Panc1 (cell line): Measurements from ENCODE around the gene HEPHL1. TPM values are rescaled to one million over a fixed set of nuclear protein-coding genes. Genes with fewer than 3 reads are reported as not detected.

Experiments used
- ATAC-seq: fragments of 200-7000 bp; cut with Tn5 transposase; 2 replicates; pipeline ENCODE4 v1.9.1; 2020; ENCODE audit warnings: mild to moderate bottlenecking, moderate library complexity
- BruUV-seq: library from RNA; stranded (reverse); fragments of 400-500 nt; replicated peaks from 2 replicates; lab custom pipeline; 2021; lab: Mats Ljungman, UMichigan
- CTCF ChIA-PET: fragments of 300-600 bp; sonication (Branson Sonifier 250); formaldehyde crosslinking; loops from one replicate; lab custom pipeline; 2022; ENCODE audit warnings: antibody characterized with exemption; lab: Charles Lee
- POLR2A ChIA-PET: fragments of 300-600 bp; sonication (Branson Sonifier 250); formaldehyde crosslinking; loops from one replicate; lab custom pipeline; 2022; ENCODE audit warnings: antibody characterized with exemption; lab: Charles Lee
- DNase-seq: peaks from one replicate; pipeline ENCODE4 v3.0.0-alpha.2; 2010; ENCODE audit warnings: low read depth, low spot score
- H3K27ac ChIP-seq: 2 replicates; pipeline ENCODE4 v1.5.1; 2011; ENCODE audit warnings: mild to moderate bottlenecking, low read length, inconsistent platforms
- H3K27me3 ChIP-seq: fragments of 200-500 bp; sonication (Bioruptor generic); 2 replicates; pipeline ENCODE4 v1.6.0; 2014; ENCODE audit warnings: low read length, inconsistent platforms; ENCODE audit not compliant: control insufficient read depth, insufficient read depth
- H3K36me3 ChIP-seq: fragments of 200-500 bp; sonication (Bioruptor generic); 2 replicates; pipeline ENCODE4 v1.5.1; 2014; ENCODE audit warnings: inconsistent platforms, mild to moderate bottlenecking, low read length, moderate library complexity; ENCODE audit not compliant: control insufficient read depth, insufficient read depth
- H3K4me1 ChIP-seq: 2 replicates; pipeline ENCODE4 v1.5.1; 2011; ENCODE audit warnings: inconsistent platforms, mild to moderate bottlenecking, low read length, moderate library complexity; ENCODE audit not compliant: control insufficient read depth, insufficient read depth
- H3K4me3 ChIP-seq, 2 experiments: 2 replicates each; pipeline ENCODE4 v1.5.1; 2011 to 2012; ENCODE audit warnings: low read depth in 2 of 2, low read length in 2 of 2, mild to moderate bottlenecking in 2 of 2, inconsistent platforms in 1 of 2, moderate library complexity in 1 of 2
- H3K9me3 ChIP-seq: fragments of 200-500 bp; sonication (Bioruptor generic); 2 replicates; pipeline ENCODE4 v1.5.1; 2014; ENCODE audit warnings: low read depth, mild to moderate bottlenecking, inconsistent platforms, low read length, moderate library complexity; ENCODE audit not compliant: control insufficient read depth, insufficient read depth
- POLR2AphosphoS5 ChIP-seq: IDR thresholded peaks from 2 replicates; pipeline ENCODE4 v1.6.1; 2012; ENCODE audit warnings: mild to moderate bottlenecking, low read depth, low read length, moderate library complexity
- SIN3A ChIP-seq: IDR thresholded peaks from 2 replicates; pipeline ENCODE4 v1.6.1; 2012; ENCODE audit warnings: low read depth, mild to moderate bottlenecking, low read length, moderate library complexity, borderline replicate concordance; ENCODE audit not compliant: insufficient read depth
- TCF7L2 ChIP-seq: IDR thresholded peaks from 2 replicates; pipeline ENCODE4 v1.6.1; 2011; ENCODE audit warnings: mild to moderate bottlenecking, low read depth, low read length, inconsistent platforms
- in situ Hi-C: cut with HindIII; loops from 2 replicates; pipeline ENCODE4 v1.10.0; 2016; ENCODE audit warnings: low sequenced_read_pairs, low pct_unique_long_range_greater_than_20kb
- intact Hi-C: fragments of 100-400 bp; cut with micrococcal nuclease; formaldehyde crosslinking; loops from one replicate; pipeline ENCODE4 v1.10.0; 2022; ENCODE audit not compliant: unreplicated experiment
- total RNA-seq: library from RNA; stranded (reverse); gene quantifications from one replicate; pipeline ENCODE4 v1.2.1, GENCODE V29; 2021; ENCODE audit not compliant: unreplicated experiment
- TF ChIP-seq, protein P1 (sequence below), 2 experiments: IDR thresholded peaks; 2 replicates each; pipeline ENCODE4 v1.6.1; 2011 to 2012; ENCODE audit warnings: low read depth in 2 of 2, control low read depth in 1 of 2, low read length in 1 of 2, mild to moderate bottlenecking in 1 of 2, moderate library complexity in 1 of 2; ENCODE audit not compliant: insufficient read depth in 1 of 2
- TF ChIP-seq, protein P2 (sequence below): fragments of 450-650 bp; IDR thresholded peaks from 2 replicates; pipeline ENCODE4 v1.5.1; 2017; ENCODE audit warnings: mild to moderate bottlenecking

Gene HEPHL1
- total RNA-seq, 1 experiment from 2014 or later = not detected

DNA sequence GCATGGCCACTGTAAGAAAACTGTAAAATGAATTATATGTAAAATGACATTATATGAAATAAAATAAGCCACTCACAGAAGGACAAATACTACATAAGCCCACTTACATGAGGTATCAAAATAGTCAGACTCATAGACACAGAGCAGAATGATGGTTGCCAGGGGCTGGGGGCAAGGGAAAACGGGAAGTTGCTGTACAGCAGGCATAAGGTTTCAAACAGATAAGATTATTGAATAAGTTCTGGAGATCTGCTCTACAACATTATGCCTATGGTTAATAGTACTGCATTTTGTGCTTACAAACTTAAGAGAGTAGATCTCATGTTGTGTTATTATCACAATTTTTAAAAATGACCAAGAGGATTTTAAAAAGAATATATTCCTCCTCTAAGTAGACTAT lies 32.7 kb upstream of the HEPHL1 start:
- peaks cover 12% of the 10 kb centered on the region for H3K4me1 ChIP-seq
- no peaks in the 10 kb centered on the region; the same call in 1 of the 2 replicates for H3K9me3 ChIP-seq
- no peaks in the 10 kb centered on the region for H3K36me3 ChIP-seq
- DNase-seq = no peak
- intact Hi-C loops = no loop called here
- H3K27ac ChIP-seq = no peak overlapping the region
- no peaks in the 10 kb centered on the region for H3K27me3 ChIP-seq
- CTCF ChIA-PET = no interaction called here
- no peak for ATAC-seq
- POLR2A ChIA-PET = no interaction called here
- H3K4me3 ChIP-seq = no peak overlapping the region
- BruUV-seq = no TSS peak
- in situ Hi-C loops = no loop called here
- TF ChIP-seq, protein P1, sequence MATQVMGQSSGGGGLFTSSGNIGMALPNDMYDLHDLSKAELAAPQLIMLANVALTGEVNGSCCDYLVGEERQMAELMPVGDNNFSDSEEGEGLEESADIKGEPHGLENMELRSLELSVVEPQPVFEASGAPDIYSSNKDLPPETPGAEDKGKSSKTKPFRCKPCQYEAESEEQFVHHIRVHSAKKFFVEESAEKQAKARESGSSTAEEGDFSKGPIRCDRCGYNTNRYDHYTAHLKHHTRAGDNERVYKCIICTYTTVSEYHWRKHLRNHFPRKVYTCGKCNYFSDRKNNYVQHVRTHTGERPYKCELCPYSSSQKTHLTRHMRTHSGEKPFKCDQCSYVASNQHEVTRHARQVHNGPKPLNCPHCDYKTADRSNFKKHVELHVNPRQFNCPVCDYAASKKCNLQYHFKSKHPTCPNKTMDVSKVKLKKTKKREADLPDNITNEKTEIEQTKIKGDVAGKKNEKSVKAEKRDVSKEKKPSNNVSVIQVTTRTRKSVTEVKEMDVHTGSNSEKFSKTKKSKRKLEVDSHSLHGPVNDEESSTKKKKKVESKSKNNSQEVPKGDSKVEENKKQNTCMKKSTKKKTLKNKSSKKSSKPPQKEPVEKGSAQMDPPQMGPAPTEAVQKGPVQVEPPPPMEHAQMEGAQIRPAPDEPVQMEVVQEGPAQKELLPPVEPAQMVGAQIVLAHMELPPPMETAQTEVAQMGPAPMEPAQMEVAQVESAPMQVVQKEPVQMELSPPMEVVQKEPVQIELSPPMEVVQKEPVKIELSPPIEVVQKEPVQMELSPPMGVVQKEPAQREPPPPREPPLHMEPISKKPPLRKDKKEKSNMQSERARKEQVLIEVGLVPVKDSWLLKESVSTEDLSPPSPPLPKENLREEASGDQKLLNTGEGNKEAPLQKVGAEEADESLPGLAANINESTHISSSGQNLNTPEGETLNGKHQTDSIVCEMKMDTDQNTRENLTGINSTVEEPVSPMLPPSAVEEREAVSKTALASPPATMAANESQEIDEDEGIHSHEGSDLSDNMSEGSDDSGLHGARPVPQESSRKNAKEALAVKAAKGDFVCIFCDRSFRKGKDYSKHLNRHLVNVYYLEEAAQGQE (IDR thresholded peaks at IDR 0.05; ENCODE audit: insufficient read depth in 1 of 2, low read depth in 2 of 2, low read length in 1 of 2) = no peak
- no peak for TF ChIP-seq POLR2AphosphoS5
- TF ChIP-seq TCF7L2 = no peak
- TF ChIP-seq, protein P2, sequence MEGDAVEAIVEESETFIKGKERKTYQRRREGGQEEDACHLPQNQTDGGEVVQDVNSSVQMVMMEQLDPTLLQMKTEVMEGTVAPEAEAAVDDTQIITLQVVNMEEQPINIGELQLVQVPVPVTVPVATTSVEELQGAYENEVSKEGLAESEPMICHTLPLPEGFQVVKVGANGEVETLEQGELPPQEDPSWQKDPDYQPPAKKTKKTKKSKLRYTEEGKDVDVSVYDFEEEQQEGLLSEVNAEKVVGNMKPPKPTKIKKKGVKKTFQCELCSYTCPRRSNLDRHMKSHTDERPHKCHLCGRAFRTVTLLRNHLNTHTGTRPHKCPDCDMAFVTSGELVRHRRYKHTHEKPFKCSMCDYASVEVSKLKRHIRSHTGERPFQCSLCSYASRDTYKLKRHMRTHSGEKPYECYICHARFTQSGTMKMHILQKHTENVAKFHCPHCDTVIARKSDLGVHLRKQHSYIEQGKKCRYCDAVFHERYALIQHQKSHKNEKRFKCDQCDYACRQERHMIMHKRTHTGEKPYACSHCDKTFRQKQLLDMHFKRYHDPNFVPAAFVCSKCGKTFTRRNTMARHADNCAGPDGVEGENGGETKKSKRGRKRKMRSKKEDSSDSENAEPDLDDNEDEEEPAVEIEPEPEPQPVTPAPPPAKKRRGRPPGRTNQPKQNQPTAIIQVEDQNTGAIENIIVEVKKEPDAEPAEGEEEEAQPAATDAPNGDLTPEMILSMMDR = no peak
- no peak for TF ChIP-seq SIN3A

DNA sequence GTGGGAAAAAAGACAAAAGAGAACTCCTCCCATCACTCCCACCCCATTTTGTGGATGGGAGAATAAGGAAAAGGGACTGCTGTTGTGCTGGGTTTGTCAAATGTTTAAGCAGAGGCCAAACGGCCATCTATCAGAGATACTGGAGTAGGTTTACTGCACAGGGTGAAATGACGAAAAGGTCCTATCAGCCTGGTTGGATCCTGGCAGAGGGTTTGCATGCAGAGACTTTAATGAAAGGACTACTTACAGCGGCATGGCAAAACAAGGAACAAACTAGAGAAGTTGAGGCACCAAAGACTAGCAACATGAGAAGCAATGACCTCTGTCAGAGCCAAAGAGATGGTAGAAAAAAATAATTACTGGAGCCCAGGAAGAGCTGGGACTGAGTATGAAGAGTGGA lies 32.2 kb upstream of the HEPHL1 start:
- Histone ChIP-seq H3K36me3 (no peaks in the 10 kb centered on the region), H3K4me1 (peaks cover 12% of the 10 kb centered on the region), H3K4me3 (no peak overlapping the region), H3K27ac (no peak overlapping the region), H3K9me3 (no peaks in the 10 kb centered on the region; the same call in 1 of the 2 replicates), H3K27me3 (no peaks in the 10 kb centered on the region)
- DNase-seq (no peak), ATAC-seq (no peak)
- intact Hi-C loops (no loop called here), in situ Hi-C loops (no loop called here)
- ChIA-PET POLR2A (no interaction called here), CTCF (no interaction called here)
- BruUV-seq = no TSS peak
- TF ChIP-seq, protein P2 = no peak
- TF ChIP-seq SIN3A (no peak), TCF7L2 (no peak), POLR2AphosphoS5 (no peak)
- TF ChIP-seq, protein P1 (IDR thresholded peaks at IDR 0.05; ENCODE audit: insufficient read depth in 1 of 2, low read depth in 2 of 2, low read length in 1 of 2) = no peak
